Measurements from ENCODE around the gene CHMP2A. TPM values are rescaled to one million over a fixed set of nuclear protein-coding genes. Genes with fewer than 3 reads are reported as not detected.

Gene CHMP2A
- total RNA-seq, 1 experiment from 2014 or later: 112 TPM

- no TSS peak for BruUV-seq (replicated peaks)
- DNase-seq: no peak
- Mint-ChIP-seq H3K9me3 (ENCODE audit: unreplicated experiment) (no peaks in the 10 kb centered on the region), H3K27ac (ENCODE audit: unreplicated experiment) (no peak overlapping the region), H3K4me1 (ENCODE audit: low read depth, unreplicated experiment) (peaks cover 36% of the 10 kb centered on the region), H3K27me3 (ENCODE audit: insufficient read depth, unreplicated experiment) (no peaks in the 10 kb centered on the region), H3K4me3 (ENCODE audit: unreplicated experiment) (no peak overlapping the region), H3K36me3 (ENCODE audit: insufficient read depth, unreplicated experiment) (peaks cover 98% of the 10 kb centered on the region)
- Histone ChIP-seq H3K9me3 (no peaks in the 10 kb centered on the region), H3K36me3 (ENCODE audit: control insufficient read depth, insufficient read depth, low read length) (peaks cover 23% of the 10 kb centered on the region), H3K4me3 (ENCODE audit: low read depth, low read length) (no peak overlapping the region), H3K4me1 (peaks cover 16% of the 10 kb centered on the region), H3K27me3 (replicated peaks; ENCODE audit: control insufficient read depth, insufficient read depth, low read length) (no peaks in the 10 kb centered on the region)
- intact Hi-C loops (cut with micrococcal nuclease; ENCODE audit: unreplicated experiment): no loop called here
- TF ChIP-seq, protein P1, sequence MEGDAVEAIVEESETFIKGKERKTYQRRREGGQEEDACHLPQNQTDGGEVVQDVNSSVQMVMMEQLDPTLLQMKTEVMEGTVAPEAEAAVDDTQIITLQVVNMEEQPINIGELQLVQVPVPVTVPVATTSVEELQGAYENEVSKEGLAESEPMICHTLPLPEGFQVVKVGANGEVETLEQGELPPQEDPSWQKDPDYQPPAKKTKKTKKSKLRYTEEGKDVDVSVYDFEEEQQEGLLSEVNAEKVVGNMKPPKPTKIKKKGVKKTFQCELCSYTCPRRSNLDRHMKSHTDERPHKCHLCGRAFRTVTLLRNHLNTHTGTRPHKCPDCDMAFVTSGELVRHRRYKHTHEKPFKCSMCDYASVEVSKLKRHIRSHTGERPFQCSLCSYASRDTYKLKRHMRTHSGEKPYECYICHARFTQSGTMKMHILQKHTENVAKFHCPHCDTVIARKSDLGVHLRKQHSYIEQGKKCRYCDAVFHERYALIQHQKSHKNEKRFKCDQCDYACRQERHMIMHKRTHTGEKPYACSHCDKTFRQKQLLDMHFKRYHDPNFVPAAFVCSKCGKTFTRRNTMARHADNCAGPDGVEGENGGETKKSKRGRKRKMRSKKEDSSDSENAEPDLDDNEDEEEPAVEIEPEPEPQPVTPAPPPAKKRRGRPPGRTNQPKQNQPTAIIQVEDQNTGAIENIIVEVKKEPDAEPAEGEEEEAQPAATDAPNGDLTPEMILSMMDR (IDR thresholded peaks at IDR 0.05; ENCODE audit: insufficient read depth in 1 of 2, low read depth in 1 of 2, low read length in 1 of 2, severe bottlenecking in 1 of 2, unreplicated experiment in 1 of 2): no peak
- POLR2A ChIA-PET: no interaction called here
- CTCF ChIA-PET: no interaction called here
Measured at GRCh38 chr19:58549664-58550361, 5.1 kb downstream of the CHMP2A start.

GRCh38 chr19:58548859-58549663 is 5.8 kb downstream of the CHMP2A start:
- peaks cover 97% of the 10 kb centered on the region for H3K36me3 Mint-ChIP-seq (ENCODE audit: insufficient read depth, unreplicated experiment)
- Histone ChIP-seq H3K4me3 (ENCODE audit: low read depth, low read length) (no peak overlapping the region), H3K36me3 (ENCODE audit: control insufficient read depth, insufficient read depth, low read length) (peaks cover 23% of the 10 kb centered on the region), H3K9me3 (no peaks in the 10 kb centered on the region), H3K27me3 (replicated peaks; ENCODE audit: control insufficient read depth, insufficient read depth, low read length) (no peaks in the 10 kb centered on the region), H3K4me1 (peaks cover 16% of the 10 kb centered on the region)
- peaks cover 28% of the 10 kb centered on the region for H3K4me1 Mint-ChIP-seq (ENCODE audit: low read depth, unreplicated experiment)
- no peak overlapping the region for H3K27ac Mint-ChIP-seq (ENCODE audit: unreplicated experiment)
- no peaks in the 10 kb centered on the region for H3K9me3 Mint-ChIP-seq (ENCODE audit: unreplicated experiment)
- intact Hi-C loops (cut with micrococcal nuclease; ENCODE audit: unreplicated experiment): no loop called here
- TF ChIP-seq, protein P1 (IDR thresholded peaks at IDR 0.05; ENCODE audit: insufficient read depth in 1 of 2, low read depth in 1 of 2, low read length in 1 of 2, severe bottlenecking in 1 of 2, unreplicated experiment in 1 of 2): no peak
- ChIA-PET CTCF (no interaction called here), POLR2A (no interaction called here)
- no peaks in the 10 kb centered on the region for H3K27me3 Mint-ChIP-seq (ENCODE audit: insufficient read depth, unreplicated experiment)
- no peak overlapping the region for H3K4me3 Mint-ChIP-seq (ENCODE audit: unreplicated experiment)
- DNase-seq: no peak
- no TSS peak for BruUV-seq (replicated peaks)

DNA sequence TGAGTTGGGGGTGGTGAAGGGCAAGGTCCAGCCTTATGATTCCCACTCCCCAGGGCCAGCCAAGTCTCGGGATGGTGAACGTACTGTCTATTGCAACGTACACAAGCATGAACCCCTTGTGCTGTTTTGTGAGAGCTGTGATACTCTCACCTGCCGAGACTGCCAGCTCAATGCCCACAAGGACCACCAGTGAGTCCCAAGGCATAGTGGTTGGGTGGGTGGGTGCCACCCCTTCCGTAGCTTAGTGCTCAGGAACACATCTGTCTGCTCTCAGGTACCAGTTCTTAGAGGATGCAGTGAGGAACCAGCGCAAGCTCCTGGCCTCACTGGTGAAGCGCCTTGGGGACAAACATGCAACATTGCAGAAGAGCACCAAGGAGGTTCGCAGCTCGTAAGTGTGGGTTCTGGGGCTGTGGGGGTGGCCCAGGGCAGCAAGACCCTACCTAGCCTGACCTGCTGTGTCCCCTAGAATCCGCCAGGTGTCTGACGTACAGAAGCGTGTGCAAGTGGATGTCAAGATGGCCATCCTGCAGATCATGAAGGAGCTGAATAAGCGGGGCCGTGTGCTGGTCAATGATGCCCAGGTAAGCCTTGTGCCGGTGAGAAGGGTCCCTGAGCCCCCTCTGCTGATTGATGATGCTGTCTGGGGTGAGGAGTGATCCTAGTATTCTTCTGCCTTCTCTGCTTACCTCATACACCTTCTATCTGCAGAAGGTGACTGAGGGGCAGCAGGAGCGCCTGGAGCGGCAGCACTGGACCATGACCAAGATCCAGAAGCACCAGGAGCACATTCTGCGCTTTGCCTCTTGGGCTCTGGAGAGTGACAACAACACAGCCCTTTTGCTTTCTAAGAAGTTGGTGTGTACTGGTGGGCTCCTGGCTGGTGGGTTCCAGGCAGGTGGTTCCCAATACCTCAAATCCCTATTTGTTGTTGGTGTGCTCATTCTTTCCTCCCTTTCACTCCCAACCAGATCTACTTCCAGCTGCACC is 7.3 kb downstream of the CHMP2A start:
- no peak overlapping the region for H3K4me3 Mint-ChIP-seq (ENCODE audit: unreplicated experiment)
- POLR2A ChIA-PET: no interaction called here
- H3K27me3 Mint-ChIP-seq (ENCODE audit: insufficient read depth, unreplicated experiment): peaks cover 6% of the 10 kb centered on the region
- H3K4me1 Mint-ChIP-seq (ENCODE audit: low read depth, unreplicated experiment): peaks cover 17% of the 10 kb centered on the region
- no peaks in the 10 kb centered on the region for H3K27me3 ChIP-seq (replicated peaks; ENCODE audit: control insufficient read depth, insufficient read depth, low read length)
- no peak overlapping the region for H3K4me3 ChIP-seq (ENCODE audit: low read depth, low read length)
- no peak for DNase-seq
- H3K4me1 ChIP-seq: peaks cover 11% of the 10 kb centered on the region
- no peaks in the 10 kb centered on the region for H3K9me3 ChIP-seq
- no TSS peak for BruUV-seq (replicated peaks)
- peaks cover 89% of the 10 kb centered on the region for H3K36me3 Mint-ChIP-seq (ENCODE audit: insufficient read depth, unreplicated experiment)
- CTCF ChIA-PET: no interaction called here
- no peak overlapping the region for H3K27ac Mint-ChIP-seq (ENCODE audit: unreplicated experiment)
- TF ChIP-seq, protein P1 (IDR thresholded peaks at IDR 0.05; ENCODE audit: insufficient read depth in 1 of 2, low read depth in 1 of 2, low read length in 1 of 2, severe bottlenecking in 1 of 2, unreplicated experiment in 1 of 2): no peak
- no peaks in the 10 kb centered on the region for H3K9me3 Mint-ChIP-seq (ENCODE audit: unreplicated experiment)
- intact Hi-C loops (cut with micrococcal nuclease; ENCODE audit: unreplicated experiment): no loop called here
- peaks cover 23% of the 10 kb centered on the region for H3K36me3 ChIP-seq (ENCODE audit: control insufficient read depth, insufficient read depth, low read length)

Measured in Caco-2 (cell line).